Effector memory CD4-positive, alpha-beta T cell (primary cell): Measurements from ENCODE around the gene ZNF804B.

Source experiments
- DNase-seq, 3 donors: peaks; one replicate each; pipeline ENCODE4 v3.0.0-alpha.2; 2020
- H3K27ac ChIP-seq: 2 replicates; pipeline ENCODE4 v1.7.0; 2013; ENCODE audit warnings: mild to moderate bottlenecking, low read length, moderate library complexity; ENCODE audit not compliant: insufficient read depth, poor library complexity, severe bottlenecking
- H3K27me3 ChIP-seq: replicated peaks from 2 replicates; pipeline ENCODE4 v1.7.0; 2013; ENCODE audit warnings: mild to moderate bottlenecking, low read length; ENCODE audit not compliant: insufficient read depth, control insufficient read depth, poor library complexity, severe bottlenecking
- H3K36me3 ChIP-seq: 2 replicates; pipeline ENCODE4 v1.7.0; 2013; ENCODE audit warnings: mild to moderate bottlenecking, low read length, moderate library complexity; ENCODE audit not compliant: control insufficient read depth, insufficient read depth
- H3K4me1 ChIP-seq: 2 replicates; pipeline ENCODE4 v1.7.0; 2013; ENCODE audit warnings: low read length, mild to moderate bottlenecking; ENCODE audit not compliant: control insufficient read depth, insufficient read depth, poor library complexity, severe bottlenecking
- H3K4me3 ChIP-seq: 2 replicates; pipeline ENCODE4 v1.7.0; 2013; ENCODE audit warnings: low read length, low read depth, mild to moderate bottlenecking; ENCODE audit not compliant: insufficient read depth, poor library complexity, severe bottlenecking
- H3K9me3 ChIP-seq: 2 replicates; pipeline ENCODE4 v1.7.0; 2013; ENCODE audit warnings: mild to moderate bottlenecking, low read length, moderate library complexity; ENCODE audit not compliant: control insufficient read depth

ZNF804B gene

DNA sequence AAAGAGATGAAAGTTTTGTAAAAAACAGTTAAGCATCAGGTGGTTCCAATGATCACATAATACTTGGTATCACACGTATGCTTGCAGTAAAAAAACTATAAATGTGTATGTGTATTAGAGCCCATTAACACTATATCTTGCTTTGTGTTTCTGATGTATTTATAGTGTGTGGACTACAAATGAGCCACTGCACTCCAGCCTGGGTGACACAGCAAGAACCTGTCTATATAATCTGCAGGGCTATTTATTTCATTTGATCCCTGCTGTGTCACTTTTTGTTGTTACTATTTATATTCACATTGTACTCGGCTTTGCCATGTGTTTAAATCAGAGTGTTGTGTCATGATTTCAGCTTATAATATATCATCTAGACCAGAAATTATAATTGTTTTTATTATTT is 523.8 kb downstream of the ZNF804B start:
- Histone ChIP-seq H3K4me3 (no peak overlapping the region), H3K9me3 (no peaks in the 10 kb centered on the region)

DNA sequence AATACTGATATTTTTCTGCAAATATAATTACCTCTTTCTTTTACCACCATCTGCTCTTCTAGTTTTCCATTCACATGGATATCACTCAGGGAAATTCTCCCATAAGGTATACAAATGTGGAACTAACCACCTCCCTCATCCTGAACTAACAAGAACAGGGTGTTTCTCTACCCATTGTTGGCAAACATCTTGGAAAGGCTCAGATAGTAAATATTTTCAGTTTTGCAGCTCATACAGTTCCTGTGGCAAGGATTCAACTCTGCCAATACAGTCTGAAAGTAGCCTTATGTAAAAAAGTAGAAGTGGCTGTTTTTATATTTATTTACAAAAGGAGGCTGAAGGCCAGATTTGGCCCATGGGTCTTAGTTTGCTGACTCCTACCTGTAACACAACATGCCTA is 549.0 kb downstream of the ZNF804B start:
- Histone ChIP-seq H3K4me3 (no peak overlapping the region), H3K4me1 (no peaks in the 10 kb centered on the region), H3K27me3 (no peaks in the 10 kb centered on the region), H3K36me3 (no peaks in the 10 kb centered on the region), H3K27ac (no peak overlapping the region), H3K9me3 (no peaks in the 10 kb centered on the region)
- DNase-seq: no peak

More for the DNA sequence above, 523.8 kb downstream of the ZNF804B start:
- H3K27me3 ChIP-seq: no peaks in the 10 kb centered on the region
- no peaks in the 10 kb centered on the region for H3K4me1 ChIP-seq
- no peak overlapping the region for H3K27ac ChIP-seq
- no peak for DNase-seq
- no peaks in the 10 kb centered on the region for H3K36me3 ChIP-seq

DNA sequence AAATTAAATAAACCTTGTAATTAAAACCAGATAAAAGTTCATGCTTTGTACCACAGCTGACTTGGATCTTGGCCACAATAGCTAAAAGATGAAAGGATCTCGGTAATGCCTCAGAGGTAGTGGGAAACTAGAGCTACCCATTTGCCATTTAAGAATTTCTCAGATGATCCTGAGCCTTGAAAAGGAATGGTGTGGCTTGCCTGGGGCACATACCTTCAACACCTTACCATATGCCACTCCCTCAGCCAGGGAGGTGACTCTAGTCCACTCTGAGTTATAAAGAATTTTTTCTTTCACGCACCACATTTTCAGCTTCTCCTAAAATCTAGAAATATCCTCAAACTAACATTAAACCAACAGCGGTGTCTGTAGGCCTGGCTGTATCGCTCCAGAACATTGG is 552.4 kb downstream of the ZNF804B start:
- Histone ChIP-seq H3K36me3 (no peaks in the 10 kb centered on the region), H3K4me1 (no peaks in the 10 kb centered on the region), H3K4me3 (no peak overlapping the region), H3K27me3 (no peaks in the 10 kb centered on the region), H3K9me3 (no peaks in the 10 kb centered on the region), H3K27ac (no peak overlapping the region)
- no peak for DNase-seq

DNA sequence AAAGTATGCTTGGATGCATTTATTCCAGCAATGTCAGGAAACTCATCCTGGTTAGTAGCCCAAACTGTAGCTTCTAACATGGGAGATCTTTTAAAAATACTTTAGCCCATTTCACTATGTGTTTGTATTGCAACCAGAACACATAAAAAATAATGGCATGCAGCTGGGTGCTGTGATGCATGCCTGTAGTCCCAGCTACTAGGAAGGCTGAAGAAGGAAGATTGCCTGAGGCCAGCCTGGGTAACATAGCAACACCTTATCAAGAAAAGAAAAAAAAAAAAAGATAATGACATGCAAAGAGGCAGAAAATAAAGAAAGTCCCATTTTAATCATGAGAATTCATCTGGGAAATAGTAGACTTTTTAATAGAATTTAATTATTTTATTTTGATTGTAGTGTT is 553.1 kb downstream of the ZNF804B start:
- H3K4me3 ChIP-seq: no peak overlapping the region
- no peaks in the 10 kb centered on the region for H3K27me3 ChIP-seq
- no peaks in the 10 kb centered on the region for H3K36me3 ChIP-seq
- DNase-seq: no peak
- no peaks in the 10 kb centered on the region for H3K4me1 ChIP-seq
- no peak overlapping the region for H3K27ac ChIP-seq
- H3K9me3 ChIP-seq: no peaks in the 10 kb centered on the region

DNA sequence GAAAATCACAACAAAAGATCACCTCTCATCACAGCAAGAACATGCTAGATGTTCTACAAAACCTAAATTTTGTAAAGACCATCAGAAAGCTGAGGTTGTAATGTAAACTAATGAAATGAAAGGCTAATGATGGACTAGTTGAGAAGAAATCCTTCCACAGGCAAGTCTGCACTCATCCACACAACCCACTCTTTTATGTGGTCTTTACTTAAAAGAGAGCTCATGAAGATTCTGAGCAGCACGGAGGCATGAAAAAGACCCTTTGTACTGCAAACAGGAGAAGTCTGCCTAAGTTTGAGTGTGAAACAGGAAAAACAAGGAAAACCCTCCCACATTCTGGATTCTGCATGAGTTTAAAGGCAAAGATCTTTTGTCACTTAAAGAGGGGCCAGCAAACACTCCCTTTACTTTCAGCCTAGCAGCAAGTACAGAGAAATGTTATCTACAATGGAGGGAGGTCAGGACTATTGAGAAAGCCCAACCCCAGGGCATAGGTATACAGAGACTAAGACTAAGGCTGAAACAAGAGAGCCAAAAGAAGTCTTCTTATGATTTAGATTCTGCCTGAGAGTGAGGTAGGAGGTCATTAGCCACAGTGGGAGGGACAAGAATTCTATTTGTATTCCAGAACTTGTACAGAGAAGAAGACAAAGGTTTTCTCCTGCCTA is 557.2 kb downstream of the ZNF804B start:
- Histone ChIP-seq H3K27ac (no peak overlapping the region), H3K4me1 (no peaks in the 10 kb centered on the region), H3K36me3 (no peaks in the 10 kb centered on the region), H3K4me3 (no peak overlapping the region), H3K27me3 (no peaks in the 10 kb centered on the region), H3K9me3 (no peaks in the 10 kb centered on the region)
- DNase-seq: no peak

DNA sequence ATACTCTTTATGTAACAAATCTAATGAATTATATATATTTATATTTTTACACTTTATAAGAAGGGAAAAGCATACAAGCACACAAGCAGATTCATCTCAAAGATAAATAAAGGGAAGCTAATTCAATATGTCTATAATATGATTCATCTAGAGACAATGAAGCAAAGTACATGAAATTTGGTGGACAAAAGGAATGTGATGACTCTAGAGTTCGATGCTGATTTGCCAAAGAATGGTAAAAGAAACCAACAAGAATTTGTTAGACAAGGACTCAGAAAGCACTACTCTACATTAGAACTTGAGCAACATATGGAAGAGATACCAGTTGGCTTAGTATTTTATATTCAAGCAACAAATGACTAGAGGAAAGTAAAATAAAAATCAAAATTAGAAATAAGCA is 572.5 kb downstream of the ZNF804B start:
- Histone ChIP-seq H3K4me1 (no peaks in the 10 kb centered on the region), H3K36me3 (no peaks in the 10 kb centered on the region), H3K27ac (no peak overlapping the region), H3K27me3 (no peaks in the 10 kb centered on the region), H3K4me3 (no peak overlapping the region), H3K9me3 (no peaks in the 10 kb centered on the region)
- DNase-seq: no peak

DNA sequence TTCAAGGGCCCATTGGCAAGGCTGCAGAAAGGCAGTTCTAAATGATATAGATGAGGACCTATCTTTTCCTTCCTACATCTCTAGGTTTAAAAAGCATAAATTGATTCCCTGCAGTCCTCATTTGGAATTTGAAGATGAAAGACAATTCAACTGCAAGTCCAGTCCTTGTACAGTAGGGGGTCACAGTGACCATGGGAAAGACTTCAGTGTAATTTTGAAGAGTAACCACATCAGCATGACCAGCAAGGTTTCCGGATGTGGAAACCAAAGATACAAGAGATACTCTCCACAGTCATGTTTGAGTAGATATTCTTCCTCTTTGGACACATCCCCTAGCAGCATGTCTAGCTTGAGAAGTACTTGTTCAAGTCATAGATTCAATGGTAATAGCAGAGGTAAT is 575.3 kb downstream of the ZNF804B start:
- Histone ChIP-seq H3K36me3 (no peaks in the 10 kb centered on the region), H3K9me3 (no peaks in the 10 kb centered on the region), H3K27ac (no peak overlapping the region), H3K27me3 (no peaks in the 10 kb centered on the region), H3K4me3 (no peak overlapping the region), H3K4me1 (no peaks in the 10 kb centered on the region)
- no peak for DNase-seq

DNA sequence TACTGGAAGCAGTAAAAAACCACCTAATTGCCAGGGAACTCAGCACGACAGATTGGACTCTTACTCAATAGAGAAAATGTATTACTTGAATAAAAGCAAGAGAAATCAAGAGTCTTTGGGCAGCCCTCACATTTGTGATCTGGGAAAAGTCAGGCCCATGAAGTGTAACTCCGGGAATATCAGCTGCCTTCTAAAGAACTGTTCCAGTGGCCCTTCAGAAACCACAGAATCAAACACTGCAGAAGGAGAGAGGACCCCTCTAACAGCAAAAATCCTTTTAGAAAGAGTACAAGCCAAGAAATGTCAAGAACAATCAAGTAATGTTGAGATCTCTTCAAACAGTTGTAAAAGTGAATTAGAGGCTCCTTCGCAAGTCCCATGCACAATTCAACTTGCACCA is 576.0 kb downstream of the ZNF804B start:
- Histone ChIP-seq H3K27me3 (no peaks in the 10 kb centered on the region), H3K9me3 (no peaks in the 10 kb centered on the region), H3K27ac (no peak overlapping the region), H3K4me3 (no peak overlapping the region), H3K36me3 (no peaks in the 10 kb centered on the region), H3K4me1 (no peaks in the 10 kb centered on the region)
- no peak for DNase-seq

DNA sequence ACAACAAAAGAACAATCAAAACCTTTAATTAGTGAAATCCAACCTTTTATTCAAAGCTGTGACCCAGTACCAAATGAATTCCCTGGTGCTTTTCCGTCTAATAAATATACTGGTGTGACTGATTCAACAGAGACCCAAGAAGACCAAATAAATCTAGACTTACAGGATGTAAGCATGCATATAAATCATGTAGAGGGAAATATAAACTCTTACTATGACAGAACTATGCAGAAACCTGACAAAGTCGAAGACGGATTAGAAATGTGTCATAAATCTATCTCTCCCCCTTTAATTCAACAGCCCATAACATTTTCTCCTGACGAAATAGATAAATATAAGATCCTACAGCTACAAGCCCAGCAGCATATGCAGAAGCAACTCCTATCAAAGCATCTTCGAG is 576.6 kb downstream of the ZNF804B start:
- H3K4me1 ChIP-seq: no peaks in the 10 kb centered on the region
- no peak overlapping the region for H3K27ac ChIP-seq
- no peaks in the 10 kb centered on the region for H3K27me3 ChIP-seq
- no peak overlapping the region for H3K4me3 ChIP-seq
- no peak for DNase-seq
- H3K36me3 ChIP-seq: no peaks in the 10 kb centered on the region
- H3K9me3 ChIP-seq: no peaks in the 10 kb centered on the region

DNA sequence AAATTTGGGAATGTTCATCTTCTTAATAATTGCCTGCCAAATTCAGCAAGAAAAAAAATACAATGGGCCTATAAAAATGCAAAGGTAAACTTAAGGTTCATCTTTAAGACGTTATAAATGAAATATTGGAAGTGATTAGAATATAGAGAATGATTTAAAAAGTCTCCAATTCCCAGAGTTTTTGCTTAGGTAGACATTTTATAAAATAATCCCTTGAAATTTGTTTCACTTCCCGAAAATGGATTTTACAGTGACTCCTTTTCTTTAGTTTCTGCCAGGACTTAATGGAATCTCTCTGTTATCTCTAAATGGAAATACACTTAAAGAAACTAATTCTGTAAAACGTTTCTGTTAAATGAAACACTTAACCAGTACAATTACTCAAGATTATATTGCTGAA is 580.2 kb downstream of the ZNF804B start:
- no peak for DNase-seq
- Histone ChIP-seq H3K4me3 (no peak overlapping the region), H3K9me3 (no peaks in the 10 kb centered on the region), H3K27ac (no peak overlapping the region), H3K36me3 (no peaks in the 10 kb centered on the region), H3K4me1 (no peaks in the 10 kb centered on the region), H3K27me3 (no peaks in the 10 kb centered on the region)
